ENCODE measurements around the gene KCNMB4.

DNA sequence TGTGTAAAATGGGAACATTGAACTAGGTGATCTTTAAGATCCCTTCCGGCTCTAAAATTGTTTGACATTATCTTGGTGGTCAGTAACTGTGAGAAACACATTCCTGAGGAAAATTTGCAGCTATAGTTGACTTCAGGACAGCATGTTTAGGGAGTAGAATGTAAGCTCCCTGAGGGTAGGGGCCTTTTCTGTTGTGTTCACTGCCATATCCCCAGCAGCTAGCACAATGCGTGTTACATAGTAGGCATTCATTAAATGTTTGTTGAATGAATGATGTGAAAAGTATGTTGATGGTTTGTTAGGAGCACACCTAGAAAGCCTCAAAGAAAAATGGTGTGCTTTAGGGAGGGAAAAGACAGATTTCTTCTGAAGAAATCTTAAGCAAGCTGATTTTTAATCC is 38.5 kb upstream of the KCNMB4 start:
- TF ChIP-seq, protein P1, sequence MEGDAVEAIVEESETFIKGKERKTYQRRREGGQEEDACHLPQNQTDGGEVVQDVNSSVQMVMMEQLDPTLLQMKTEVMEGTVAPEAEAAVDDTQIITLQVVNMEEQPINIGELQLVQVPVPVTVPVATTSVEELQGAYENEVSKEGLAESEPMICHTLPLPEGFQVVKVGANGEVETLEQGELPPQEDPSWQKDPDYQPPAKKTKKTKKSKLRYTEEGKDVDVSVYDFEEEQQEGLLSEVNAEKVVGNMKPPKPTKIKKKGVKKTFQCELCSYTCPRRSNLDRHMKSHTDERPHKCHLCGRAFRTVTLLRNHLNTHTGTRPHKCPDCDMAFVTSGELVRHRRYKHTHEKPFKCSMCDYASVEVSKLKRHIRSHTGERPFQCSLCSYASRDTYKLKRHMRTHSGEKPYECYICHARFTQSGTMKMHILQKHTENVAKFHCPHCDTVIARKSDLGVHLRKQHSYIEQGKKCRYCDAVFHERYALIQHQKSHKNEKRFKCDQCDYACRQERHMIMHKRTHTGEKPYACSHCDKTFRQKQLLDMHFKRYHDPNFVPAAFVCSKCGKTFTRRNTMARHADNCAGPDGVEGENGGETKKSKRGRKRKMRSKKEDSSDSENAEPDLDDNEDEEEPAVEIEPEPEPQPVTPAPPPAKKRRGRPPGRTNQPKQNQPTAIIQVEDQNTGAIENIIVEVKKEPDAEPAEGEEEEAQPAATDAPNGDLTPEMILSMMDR (conservative IDR thresholded peaks at IDR 0.05; ENCODE audit: low read length): no peak
- no peak for TF ChIP-seq EZH2phosphoT487 (IDR thresholded peaks at IDR 0.05; ENCODE audit: borderline replicate concordance)

All from Loucy (cell line).